KMS-11 (cell line): ENCODE results near the gene WASL.

ENCODE experiments used
- H2AFZ ChIP-seq: fragments of 200-600 bp; sonication (generic); 2 replicates; pipeline ENCODE4 v1.6.1; 2016; ENCODE audit warnings: antibody characterized with exemption, mixed run types, low read depth
- H3K27ac ChIP-seq: fragments of 200-600 bp; sonication (generic); 2 replicates; pipeline ENCODE4 v1.6.1; 2016; ENCODE audit warnings: mild to moderate bottlenecking, mixed run types
- H3K27me3 ChIP-seq: fragments of 200-600 bp; sonication (generic); 2 replicates; pipeline ENCODE4 v1.6.1; 2017; ENCODE audit warnings: mild to moderate bottlenecking, low read depth, mixed run types, moderate library complexity; ENCODE audit not compliant: insufficient read depth
- H3K36me3 ChIP-seq: fragments of 200-600 bp; sonication (generic); 2 replicates; pipeline ENCODE4 v1.6.1; 2017; ENCODE audit warnings: mild to moderate bottlenecking, mixed run types; ENCODE audit not compliant: insufficient read depth
- H3K4me1 ChIP-seq: fragments of 200-600 bp; sonication (generic); 2 replicates; pipeline ENCODE4 v1.6.1; 2016; ENCODE audit warnings: mild to moderate bottlenecking, low read depth, mixed run types; ENCODE audit not compliant: poor library complexity, severe bottlenecking
- H3K4me2 ChIP-seq: fragments of 200-600 bp; sonication (generic); 2 replicates; pipeline ENCODE4 v1.7.0; 2016; ENCODE audit warnings: mild to moderate bottlenecking, mixed run types
- H3K4me3 ChIP-seq: fragments of 200-600 bp; sonication (generic); IDR thresholded peaks from 2 replicates; pipeline ENCODE4 v1.6.1; 2017; ENCODE audit warnings: low read depth, low read length, mixed read lengths; ENCODE audit not compliant: insufficient read depth
- H3K79me2 ChIP-seq: fragments of 200-600 bp; sonication (generic); 2 replicates; pipeline ENCODE4 v1.6.1; 2016; ENCODE audit warnings: low read depth, mixed run types; ENCODE audit not compliant: insufficient read depth
- H3K9ac ChIP-seq: fragments of 200-600 bp; sonication (generic); 2 replicates; pipeline ENCODE4 v1.6.1; 2016; ENCODE audit warnings: mild to moderate bottlenecking, mixed run types
- H4K20me1 ChIP-seq: fragments of 200-600 bp; sonication (generic); 2 replicates; pipeline ENCODE4 v1.6.1; 2016; ENCODE audit warnings: mild to moderate bottlenecking, mixed run types; ENCODE audit not compliant: insufficient read depth
- CTCF ChIP-seq: fragments of 200-600 bp; sonication (generic); conservative IDR thresholded peaks from 2 replicates; pipeline ENCODE4 v1.6.1; 2017; ENCODE audit warnings: low read depth, mild to moderate bottlenecking, antibody characterized with exemption, low read length, moderate library complexity, mixed read lengths

The WASL gene

GRCh38 chr7:123652406-123652805 is 96.4 kb downstream of the WASL start:
- Histone ChIP-seq H3K4me2 (no peak overlapping the region), H3K27me3 (no peaks in the 10 kb centered on the region), H2AFZ (no peak overlapping the region), H3K4me1 (no peaks in the 10 kb centered on the region), H3K9ac (no peak overlapping the region), H3K36me3 (no peaks in the 10 kb centered on the region), H3K79me2 (no peaks in the 10 kb centered on the region), H4K20me1 (no peaks in the 10 kb centered on the region), H3K4me3 (no peak overlapping the region), H3K27ac (no peak overlapping the region)
- TF ChIP-seq CTCF, result no peak

- Histone ChIP-seq H3K36me3 (no peaks in the 10 kb centered on the region), H3K27me3 (no peaks in the 10 kb centered on the region), H3K4me2 (no peak overlapping the region), H3K9ac (no peak overlapping the region), H3K4me1 (no peaks in the 10 kb centered on the region), H3K79me2 (no peaks in the 10 kb centered on the region), H3K4me3 (no peak overlapping the region), H4K20me1 (no peaks in the 10 kb centered on the region), H2AFZ (no peak overlapping the region), H3K27ac (no peak overlapping the region)
- no peak for TF ChIP-seq CTCF
Observed at GRCh38 chr7:123650595-123650994, 98.2 kb downstream of the WASL start.

- Histone ChIP-seq H2AFZ (no peak overlapping the region), H3K9ac (no peak overlapping the region), H3K27ac (no peak overlapping the region), H3K4me2 (no peak overlapping the region), H3K4me1 (no peaks in the 10 kb centered on the region), H4K20me1 (no peaks in the 10 kb centered on the region), H3K27me3 (no peaks in the 10 kb centered on the region), H3K79me2 (no peaks in the 10 kb centered on the region), H3K4me3 (no peak overlapping the region), H3K36me3 (no peaks in the 10 kb centered on the region)
- TF ChIP-seq CTCF, result no peak
Observed at GRCh38 chr7:123649964-123650363, 98.8 kb downstream of the WASL start.

GRCh38 chr7:123647106-123647730 is 101.6 kb downstream of the WASL start:
- H3K79me2 ChIP-seq, result no peaks in the 10 kb centered on the region
- no peak overlapping the region for H3K4me2 ChIP-seq
- H3K36me3 ChIP-seq, result no peaks in the 10 kb centered on the region
- TF ChIP-seq CTCF, result no peak
- no peak overlapping the region for H2AFZ ChIP-seq
- no peak overlapping the region for H3K9ac ChIP-seq
- H3K27me3 ChIP-seq, result no peaks in the 10 kb centered on the region
- H3K27ac ChIP-seq, result no peak overlapping the region
- H4K20me1 ChIP-seq, result no peaks in the 10 kb centered on the region
- no peak overlapping the region for H3K4me3 ChIP-seq
- H3K4me1 ChIP-seq, result no peaks in the 10 kb centered on the region
